SK-N-SH treated with all-trans-retinoic acid at 6 μM for 48 hours (cell line): ENCODE results near the gene MAGI3.
"Not testable (repeated sequence)": the region's sequence is repeated elsewhere in the genome, so short reads cannot be mapped to it uniquely, and the experiment has no call there.

Source experiments
- CREB5 ChIP-seq: fragments of 250-450 bp; sonication (Bioruptor Pico); IDR thresholded peaks from 2 replicates; pipeline ENCODE4 v1.5.1; 2020; ENCODE audit warnings: low read depth, mild to moderate bottlenecking, moderate library complexity
- POU6F1 ChIP-seq: fragments of 250-450 bp; sonication (Bioruptor Pico); IDR thresholded peaks from 2 replicates; pipeline ENCODE4 v1.8.0; 2021; ENCODE audit warnings: low read depth, mild to moderate bottlenecking, moderate library complexity, borderline replicate concordance
- ZC3H10 ChIP-seq: fragments of 250-450 bp; sonication (Bioruptor Pico); IDR thresholded peaks from 2 replicates; pipeline ENCODE4 v1.5.1; 2021; ENCODE audit warnings: mild to moderate bottlenecking, moderate library complexity

GRCh38 chr1:113416071-113416470 is 25.8 kb downstream of the MAGI3 start:
- not testable (repeated sequence) for TF ChIP-seq POU6F1, CREB5, ZC3H10 (CRISPR knock-in tag)
